ENCODE results near the gene NFAM1.

NFAM1 gene

GRCh38 chr22:42371501-42371900 lies 60.7 kb downstream of the NFAM1 start:
- TF ChIP-seq GATA1 (IDR thresholded peaks at IDR 0.05; ENCODE audit: low read depth, low read length): no peak
- no peak for TF ChIP-seq POLR2A (IDR thresholded peaks at IDR 0.05; ENCODE audit: low read length)
- DNase-seq: no peak

- TF ChIP-seq POLR2A (IDR thresholded peaks at IDR 0.05; ENCODE audit: low read length) (no peak), GATA1 (IDR thresholded peaks at IDR 0.05; ENCODE audit: low read depth, low read length) (no peak)
- no peak for DNase-seq
Measured at GRCh38 chr22:42371099-42371498, 61.1 kb downstream of the NFAM1 start.

DNA sequence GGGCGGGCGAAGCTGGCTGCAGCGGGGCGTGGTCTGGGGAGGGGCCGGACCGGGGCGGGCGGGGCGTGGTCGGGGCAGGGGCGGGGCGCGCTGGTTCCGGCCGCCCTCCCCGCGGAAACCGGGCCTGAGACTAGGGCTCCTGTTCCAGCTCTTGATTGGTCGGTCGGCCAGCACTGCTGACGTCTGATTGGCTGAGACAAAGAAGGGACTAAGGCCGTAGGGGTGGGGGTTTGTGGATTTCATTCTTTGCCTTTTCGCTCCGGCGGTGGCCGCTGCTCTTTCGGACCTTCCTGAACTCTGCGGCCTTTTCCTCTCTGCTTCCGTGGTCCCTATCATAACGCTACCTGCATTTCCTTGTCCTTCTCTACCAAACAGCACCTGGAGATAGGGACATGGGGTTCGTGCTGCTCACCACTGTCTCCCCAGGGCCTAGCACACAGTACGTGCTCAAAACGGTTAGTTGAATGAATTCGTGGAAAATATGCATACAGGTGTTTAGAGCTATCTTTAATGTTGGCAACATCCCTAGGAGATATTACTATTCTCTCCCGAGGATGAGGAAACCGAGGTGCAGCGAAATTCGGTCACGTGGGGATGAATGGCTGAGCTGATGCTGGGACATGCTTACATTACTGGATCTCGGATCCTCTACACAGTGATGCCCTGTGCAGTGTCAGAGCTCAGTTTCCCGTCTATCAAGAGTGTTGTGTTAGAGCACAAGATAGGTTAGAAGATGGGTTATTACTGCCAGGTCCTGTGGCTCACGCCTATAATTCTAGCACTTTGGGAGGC lies 62.8 kb downstream of the NFAM1 start:
- TF ChIP-seq GATA1 (IDR thresholded peaks at IDR 0.05; ENCODE audit: low read depth, low read length) (no peak), POLR2A (IDR thresholded peaks at IDR 0.05; ENCODE audit: low read length) (no peak)
- peak; percentile 73 to 78 for DNase-seq

GRCh38 chr22:42368379-42369249 lies 63.6 kb downstream of the NFAM1 start:
- no peak for TF ChIP-seq POLR2A (IDR thresholded peaks at IDR 0.05; ENCODE audit: low read length)
- TF ChIP-seq GATA1 (IDR thresholded peaks at IDR 0.05; ENCODE audit: low read depth, low read length): no peak
- DNase-seq: no peak

- TF ChIP-seq POLR2A (IDR thresholded peaks at IDR 0.05; ENCODE audit: low read length): no peak
- TF ChIP-seq GATA1 (IDR thresholded peaks at IDR 0.05; ENCODE audit: low read depth, low read length): no peak
- no peak for DNase-seq
Measured at GRCh38 chr22:42367980-42368378, 64.2 kb downstream of the NFAM1 start.

DNA sequence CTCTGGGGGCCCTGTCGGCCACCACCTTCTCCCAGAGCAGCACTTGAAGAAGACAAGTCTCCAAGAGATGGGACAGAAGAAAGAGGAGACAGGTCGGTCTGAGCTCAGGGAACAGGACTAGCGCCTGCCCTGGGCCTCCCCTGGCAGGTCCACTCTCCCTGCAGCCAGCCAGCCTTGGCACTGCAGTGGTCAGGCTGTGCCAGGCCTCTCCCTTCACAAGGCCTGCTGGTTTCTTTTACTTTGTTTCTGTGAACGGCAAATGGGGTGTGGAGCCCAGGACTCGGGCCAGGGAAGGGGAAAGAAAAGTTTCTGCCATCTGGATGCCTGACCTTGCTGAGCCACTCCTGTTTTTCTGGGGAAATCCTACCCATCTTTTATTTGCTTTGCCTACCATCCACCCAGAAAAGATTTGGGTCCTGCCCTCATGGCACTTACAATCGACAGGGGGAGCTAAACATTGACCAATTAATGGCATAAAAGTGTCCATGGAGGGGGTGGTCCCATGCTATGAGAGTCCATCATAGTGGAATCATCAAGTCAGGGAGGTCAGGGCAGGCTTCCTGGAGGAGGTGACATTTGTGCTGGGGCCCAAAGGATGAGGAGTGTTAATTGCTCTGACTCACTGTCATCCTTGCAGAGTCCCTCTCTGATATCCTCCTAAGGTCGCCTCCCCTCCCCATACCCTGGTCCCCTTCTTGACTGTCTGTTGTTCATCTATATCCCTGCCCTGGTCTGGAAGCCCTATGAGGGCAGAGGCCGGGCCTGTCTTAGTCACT lies 65.2 kb downstream of the NFAM1 start:
- TF ChIP-seq GATA1 (IDR thresholded peaks at IDR 0.05; ENCODE audit: low read depth, low read length) (no peak), POLR2A (IDR thresholded peaks at IDR 0.05; ENCODE audit: low read length) (no peak)
- DNase-seq: no peak

DNA sequence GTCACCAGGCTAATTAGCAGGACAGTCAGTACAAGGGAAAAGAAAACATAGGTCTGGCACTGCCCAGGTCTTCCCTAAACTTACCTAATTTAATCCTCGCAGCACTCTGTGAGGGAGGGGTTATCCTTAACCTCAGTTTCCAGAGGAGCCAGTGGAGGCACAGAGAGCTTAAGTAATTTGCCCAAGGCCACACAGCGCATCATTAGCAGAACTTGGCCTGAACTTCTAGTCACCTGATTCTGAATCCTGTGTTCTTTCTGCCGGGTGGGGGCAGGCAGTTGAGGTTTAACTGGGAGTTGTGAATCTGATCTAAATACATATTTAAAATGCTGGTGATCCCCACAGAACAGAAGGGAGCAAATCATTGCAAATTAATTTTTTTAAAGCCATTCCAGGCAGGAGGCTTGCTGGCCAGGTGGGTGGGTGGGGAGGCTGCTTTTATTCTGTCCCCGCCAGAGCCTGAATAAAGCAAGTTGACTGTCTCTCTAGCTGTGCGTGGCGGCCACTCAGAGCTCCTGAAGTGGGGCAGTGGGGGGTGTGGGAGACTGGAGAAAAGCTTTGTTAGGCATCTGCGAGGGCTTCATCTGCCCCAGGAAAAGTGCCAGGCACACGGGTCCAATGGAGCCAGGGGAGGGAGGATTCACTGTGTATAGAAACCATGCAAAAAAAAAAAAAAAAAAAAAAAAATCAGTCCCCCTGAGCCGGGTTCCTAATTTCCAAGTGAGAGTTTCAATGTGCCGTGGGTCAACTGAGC lies 66.1 kb downstream of the NFAM1 start:
- no peak for TF ChIP-seq POLR2A (IDR thresholded peaks at IDR 0.05; ENCODE audit: low read length)
- TF ChIP-seq GATA1 (IDR thresholded peaks at IDR 0.05; ENCODE audit: low read depth, low read length): no peak
- DNase-seq: no peak

DNA sequence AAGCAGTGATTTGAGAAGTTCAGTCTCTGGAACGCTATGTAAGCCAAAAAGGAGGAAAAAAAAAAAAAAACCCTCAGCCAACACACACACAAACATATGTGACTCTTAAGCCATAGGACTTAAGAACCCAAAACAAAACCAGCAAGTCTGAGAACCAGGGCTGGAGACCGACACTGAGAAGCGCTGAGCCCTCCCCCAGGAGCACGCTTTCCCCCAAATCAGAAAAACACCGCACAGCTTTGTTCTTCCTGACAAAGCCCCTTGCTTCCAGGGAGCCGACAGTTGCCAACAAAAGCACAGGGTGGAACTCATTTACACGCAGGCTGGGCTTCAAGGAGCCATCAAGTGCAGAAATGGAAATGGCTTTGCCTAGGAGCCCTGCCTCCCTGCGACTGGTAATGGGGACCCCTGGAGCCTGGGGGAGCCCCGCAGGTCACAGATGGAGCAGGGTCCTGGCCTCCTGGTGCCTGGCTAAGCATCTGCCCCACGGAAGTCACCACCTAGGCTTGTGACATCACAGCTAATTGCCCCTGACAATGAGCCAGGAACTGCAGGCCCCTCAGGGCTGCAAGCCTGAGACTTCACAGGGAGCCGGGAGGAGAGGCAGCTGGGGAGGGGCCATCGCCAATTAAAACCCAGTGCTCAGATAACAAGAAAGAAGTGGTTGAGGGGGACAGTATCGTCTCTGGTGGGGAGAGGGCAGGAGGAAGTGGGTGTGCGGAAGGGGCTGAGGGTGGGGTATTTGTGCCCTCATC lies 66.9 kb downstream of the NFAM1 start:
- TF ChIP-seq GATA1 (IDR thresholded peaks at IDR 0.05; ENCODE audit: low read depth, low read length): no peak
- no peak for TF ChIP-seq POLR2A (IDR thresholded peaks at IDR 0.05; ENCODE audit: low read length)
- no peak for DNase-seq

DNA sequence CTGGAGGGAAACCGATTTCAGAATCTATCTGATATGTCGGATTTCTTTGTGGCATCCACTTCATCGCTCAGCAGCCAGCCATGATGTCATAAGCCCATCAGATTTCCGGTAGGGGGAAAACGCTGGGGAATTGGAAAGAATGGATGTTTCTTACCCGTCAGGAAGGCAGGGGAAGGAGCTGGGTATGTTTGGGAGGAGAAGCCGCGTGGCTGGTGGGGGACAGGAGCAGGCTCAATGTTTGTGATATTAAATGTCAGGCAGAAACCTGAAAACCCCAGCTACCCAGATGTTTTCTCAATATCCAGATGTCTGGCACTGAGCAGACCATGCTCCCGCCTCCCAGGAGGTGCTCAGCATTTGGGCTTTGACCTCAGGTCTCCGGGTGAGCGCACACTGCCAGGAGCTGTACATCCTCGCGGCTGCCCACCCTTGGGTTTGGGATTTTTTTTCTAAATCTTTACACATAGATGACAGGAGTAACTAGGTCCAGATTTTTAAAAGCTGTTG lies 67.5 kb downstream of the NFAM1 start:
- TF ChIP-seq POLR2A (IDR thresholded peaks at IDR 0.05; ENCODE audit: low read length) (no peak), GATA1 (IDR thresholded peaks at IDR 0.05; ENCODE audit: low read depth, low read length) (no peak)
- DNase-seq: no peak

- TF ChIP-seq POLR2A (IDR thresholded peaks at IDR 0.05; ENCODE audit: low read length) (no peak), GATA1 (IDR thresholded peaks at IDR 0.05; ENCODE audit: low read depth, low read length) (no peak)
- no peak for DNase-seq
Measured at GRCh38 chr22:42363892-42364291, 68.3 kb downstream of the NFAM1 start.

DNA sequence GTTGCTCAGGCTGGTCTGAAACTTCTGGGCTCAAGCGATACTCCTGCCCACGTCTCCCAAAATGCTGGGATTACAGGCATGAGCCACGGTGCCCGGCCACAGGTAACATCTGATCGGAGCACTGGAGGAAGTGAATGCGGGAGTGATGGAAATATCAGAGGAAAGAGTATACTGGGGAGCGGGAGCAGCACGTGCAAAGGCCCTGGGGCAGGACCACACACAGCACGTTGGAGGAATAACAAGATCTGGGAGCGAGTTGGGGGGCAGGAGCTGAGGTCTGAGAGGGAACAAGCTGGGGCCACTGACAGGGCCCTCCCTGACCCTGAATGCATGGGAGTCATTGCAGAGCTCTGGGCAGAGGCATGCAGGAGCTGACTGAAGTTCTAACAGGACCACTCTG lies 70.7 kb downstream of the NFAM1 start:
- no peak for DNase-seq
- no peak for TF ChIP-seq GATA1 (IDR thresholded peaks at IDR 0.05; ENCODE audit: low read depth, low read length)
- TF ChIP-seq POLR2A (IDR thresholded peaks at IDR 0.05; ENCODE audit: low read length): no peak

GRCh38 chr22:42360348-42360747 lies 71.9 kb downstream of the NFAM1 start:
- no peak for DNase-seq
- TF ChIP-seq GATA1 (IDR thresholded peaks at IDR 0.05; ENCODE audit: low read depth, low read length): no peak
- TF ChIP-seq POLR2A (IDR thresholded peaks at IDR 0.05; ENCODE audit: low read length): no peak

All from erythroblast (primary cell).